ENCODE results near the gene RAB6D. TPM values are rescaled to one million over a fixed set of nuclear protein-coding genes. Genes with fewer than 3 reads are reported as not detected.
"Not testable (repeated sequence)": the region's sequence is repeated elsewhere in the genome, so short reads cannot be mapped to it uniquely, and the experiment has no call there.

Gene RAB6D
- total RNA-seq, 2 experiments from 2014 or later = not detected

GRCh38 chr2:131389657-131390056, 25.7 kb upstream of the RAB6D start:
- Mint-ChIP-seq H3K27ac (no peak overlapping the region), H3K9me3 (no peaks in the 10 kb centered on the region), H3K27me3 (peaks cover 19% of the 10 kb centered on the region), H3K36me3 (ENCODE audit: low read depth) (no peaks in the 10 kb centered on the region), H3K4me1 (ENCODE audit: low read depth) (no peaks in the 10 kb centered on the region), H3K4me3 (no peak overlapping the region)
- CTCF ChIA-PET = no interaction called here
- POLR2A ChIA-PET = no interaction called here
- no peak for TF ChIP-seq CTCF (IDR thresholded peaks at IDR 0.05)
- intact Hi-C loops (cut with DNase I, micrococcal nuclease) = no loop called here
- no peak for ATAC-seq (ENCODE audit: poor library complexity)
- H3K4me3 ChIP-seq (ENCODE audit: low read length) = no peak overlapping the region
- no peak overlapping the region for H3K27ac ChIP-seq (ENCODE audit: low read depth in 1 of 2, low read length in 2 of 2)
- H3K36me3 ChIP-seq (ENCODE audit: insufficient read depth, low read length) = no peaks in the 10 kb centered on the region
- DNase-seq = no peak
- no peaks in the 10 kb centered on the region for H3K4me1 ChIP-seq (ENCODE audit: insufficient read depth, low read length)
- no peaks in the 10 kb centered on the region for H3K27me3 ChIP-seq (ENCODE audit: control insufficient read depth in 1 of 2, insufficient read depth in 2 of 2, low read length in 2 of 2)
- no peaks in the 10 kb centered on the region for H3K9me3 ChIP-seq (ENCODE audit: control insufficient read depth in 1 of 2, insufficient read depth in 1 of 2, low read length in 2 of 2)

- intact Hi-C loops (cut with DNase I, micrococcal nuclease); H3K4me1 Mint-ChIP-seq (ENCODE audit: low read depth); H3K27ac Mint-ChIP-seq; H3K4me3 Mint-ChIP-seq; H3K9me3 Mint-ChIP-seq; CTCF ChIA-PET; H3K9me3 ChIP-seq (ENCODE audit: control insufficient read depth in 1 of 2, insufficient read depth in 1 of 2, low read length in 2 of 2); H3K27me3 ChIP-seq (ENCODE audit: control insufficient read depth in 1 of 2, insufficient read depth in 2 of 2, low read length in 2 of 2); H3K36me3 Mint-ChIP-seq (ENCODE audit: low read depth); H3K4me1 ChIP-seq (ENCODE audit: insufficient read depth, low read length); DNase-seq; H3K27ac ChIP-seq (ENCODE audit: low read depth in 1 of 2, low read length in 2 of 2); POLR2A ChIA-PET; H3K4me3 ChIP-seq (ENCODE audit: low read length); ATAC-seq (ENCODE audit: poor library complexity); H3K36me3 ChIP-seq (ENCODE audit: insufficient read depth, low read length): not testable (repeated sequence)
- H3K27me3 Mint-ChIP-seq = peaks cover 19% of the 10 kb centered on the region
Observed at GRCh38 chr2:131388834-131389233, 24.9 kb upstream of the RAB6D start.

GRCh38 chr2:131373111-131373510, 9.1 kb upstream of the RAB6D start:
- H3K27ac ChIP-seq (ENCODE audit: low read depth in 1 of 2, low read length in 2 of 2); H3K4me1 Mint-ChIP-seq (ENCODE audit: low read depth); ATAC-seq (ENCODE audit: poor library complexity); DNase-seq; H3K36me3 Mint-ChIP-seq (ENCODE audit: low read depth); POLR2A ChIA-PET; H3K36me3 ChIP-seq (ENCODE audit: insufficient read depth, low read length); H3K4me1 ChIP-seq (ENCODE audit: insufficient read depth, low read length); CTCF ChIA-PET; intact Hi-C loops (cut with DNase I, micrococcal nuclease); H3K27me3 ChIP-seq (ENCODE audit: control insufficient read depth in 1 of 2, insufficient read depth in 2 of 2, low read length in 2 of 2); H3K27me3 Mint-ChIP-seq; H3K27ac Mint-ChIP-seq; H3K4me3 ChIP-seq (ENCODE audit: low read length); H3K9me3 ChIP-seq (ENCODE audit: control insufficient read depth in 1 of 2, insufficient read depth in 1 of 2, low read length in 2 of 2); H3K4me3 Mint-ChIP-seq; H3K9me3 Mint-ChIP-seq: not testable (repeated sequence)

- no peaks in the 10 kb centered on the region for H3K36me3 ChIP-seq (ENCODE audit: insufficient read depth, low read length)
- ChIA-PET POLR2A (no interaction called here), CTCF (no interaction called here)
- ATAC-seq (ENCODE audit: poor library complexity) = no peak
- Mint-ChIP-seq H3K27ac (no peak overlapping the region), H3K4me1 (ENCODE audit: low read depth) (no peaks in the 10 kb centered on the region), H3K36me3 (ENCODE audit: low read depth) (no peaks in the 10 kb centered on the region), H3K27me3 (peaks cover 26% of the 10 kb centered on the region), H3K9me3 (no peaks in the 10 kb centered on the region), H3K4me3 (no peak overlapping the region)
- DNase-seq = no peak
- no peak for TF ChIP-seq CTCF (IDR thresholded peaks at IDR 0.05)
- H3K27me3 ChIP-seq (ENCODE audit: control insufficient read depth in 1 of 2, insufficient read depth in 2 of 2, low read length in 2 of 2) = peaks cover 6 to 7% of the 10 kb centered on the region in 2 experiments
- no peaks in the 10 kb centered on the region for H3K4me1 ChIP-seq (ENCODE audit: insufficient read depth, low read length)
- H3K27ac ChIP-seq (ENCODE audit: low read depth in 1 of 2, low read length in 2 of 2) = no peak overlapping the region
- H3K4me3 ChIP-seq (ENCODE audit: low read length) = no peak overlapping the region
- intact Hi-C loops (cut with DNase I, micrococcal nuclease) = no loop called here
- H3K9me3 ChIP-seq (ENCODE audit: control insufficient read depth in 1 of 2, insufficient read depth in 1 of 2, low read length in 2 of 2) = peaks cover 0 to 14% of the 10 kb centered on the region in 2 experiments
Observed at GRCh38 chr2:131369954-131370353, 6.0 kb upstream of the RAB6D start.

- DNase-seq; H3K9me3 Mint-ChIP-seq; H3K4me3 Mint-ChIP-seq; H3K36me3 Mint-ChIP-seq (ENCODE audit: low read depth); H3K4me1 Mint-ChIP-seq (ENCODE audit: low read depth); H3K36me3 ChIP-seq (ENCODE audit: insufficient read depth, low read length); intact Hi-C loops (cut with DNase I, micrococcal nuclease); H3K27ac ChIP-seq (ENCODE audit: low read depth in 1 of 2, low read length in 2 of 2); H3K4me1 ChIP-seq (ENCODE audit: insufficient read depth, low read length); H3K4me3 ChIP-seq (ENCODE audit: low read length); H3K27ac Mint-ChIP-seq; CTCF ChIA-PET; POLR2A ChIA-PET; ATAC-seq (ENCODE audit: poor library complexity): not testable (repeated sequence)
- H3K27me3 ChIP-seq (ENCODE audit: control insufficient read depth in 1 of 2, insufficient read depth in 2 of 2, low read length in 2 of 2) = peaks cover 10 to 12% of the 10 kb centered on the region in 2 experiments
- peaks cover 36% of the 10 kb centered on the region for H3K27me3 Mint-ChIP-seq
- peaks cover 0 to 14% of the 10 kb centered on the region in 2 experiments for H3K9me3 ChIP-seq (ENCODE audit: control insufficient read depth in 1 of 2, insufficient read depth in 1 of 2, low read length in 2 of 2)
Observed at GRCh38 chr2:131368493-131369066, 4.6 kb upstream of the RAB6D start.

Data from CD4-positive, alpha-beta T cell (primary cell).